Left lung (tissue), 10 donors: ENCODE data around the gene LGALS9. TPM values are rescaled to one million over a fixed set of nuclear protein-coding genes. Genes with fewer than 3 reads are reported as not detected.

Experiments
- ATAC-seq: fragments of 200-7000 bp; cut with Tn5 transposase; one replicate; pipeline ENCODE4 v1.9.1; 2020; ENCODE audit warnings: moderate library complexity
- DNase-seq, 4 donors: peaks; one replicate each; pipeline ENCODE4 v3.0.0-alpha.2; 2013 to 2020
- H3K27ac ChIP-seq, 2 donors: fragments of 200-600 bp; sonication (generic) in 1 of 2; one replicate each; pipeline versions ENCODE4 v1.5.0 to v1.8.0; 2020 to 2021
- H3K27me3 ChIP-seq, 2 donors: fragments of 200-600 bp; sonication (generic) in 1 of 2; one replicate each; pipeline versions ENCODE4 v1.5.0 to v1.8.0; 2020 to 2021
- H3K36me3 ChIP-seq, 2 donors: fragments of 200-600 bp; sonication (generic) in 1 of 2; one replicate each; pipeline versions ENCODE4 v1.5.0 to v1.8.0; 2020 to 2021
- H3K4me1 ChIP-seq, 2 donors: fragments of 200-600 bp; one replicate each; pipeline ENCODE4 v1.8.0; 2021
- H3K4me3 ChIP-seq, 2 donors: fragments of 200-600 bp; sonication (generic) in 1 of 2; one replicate each; pipeline versions ENCODE4 v1.5.0 to v1.8.0; 2020 to 2021; ENCODE audit warnings: mild to moderate bottlenecking in 1 of 2
- H3K9me3 ChIP-seq, 2 donors: fragments of 200-600 bp; sonication (generic) in 1 of 2; one replicate each; pipeline versions ENCODE4 v1.5.0 to v1.8.0; 2020 to 2021
- intact Hi-C, 2 donors: fragments of 100-400 bp; cut with DNase I; formaldehyde crosslinking; loops; one replicate each; pipeline versions ENCODE4 v1.11.2 to v1.14.2; 2022
- polyA plus RNA-seq, 6 donors: library from polyadenylated mRNA; unstranded; fragments of 120-200 nt; gene quantifications; one replicate each; pipeline ENCODE4 v1.2.1, GENCODE V29; 2013; ENCODE audit not compliant: insufficient read length in 6 of 6
- total RNA-seq, 2 donors: library from RNA; stranded (reverse); fragmentation: NEBNext Ultra II Directional; extraction: Animal tissue kit (Norgen Biotek cat#: 25700); gene quantifications; one replicate each; pipeline ENCODE4 v1.2.1, GENCODE V29; 2021
- TF ChIP-seq, protein P1 (sequence below), 2 donors: fragments of 200-600 bp; sonication (generic) in 1 of 2; IDR thresholded peaks; one replicate each; pipeline versions ENCODE4 v1.5.0 to v1.8.0; 2021; ENCODE audit warnings: antibody characterized with exemption in 2 of 2
- donor health status: DM: no; HTN: yes; CAD: no.
- donor health status: DM: no; HTN: no; CAD: no.

The LGALS9 gene
- total and polyA plus RNA-seq, 8 donors: 18.1 to 149 (median 23.4) TPM

DNA sequence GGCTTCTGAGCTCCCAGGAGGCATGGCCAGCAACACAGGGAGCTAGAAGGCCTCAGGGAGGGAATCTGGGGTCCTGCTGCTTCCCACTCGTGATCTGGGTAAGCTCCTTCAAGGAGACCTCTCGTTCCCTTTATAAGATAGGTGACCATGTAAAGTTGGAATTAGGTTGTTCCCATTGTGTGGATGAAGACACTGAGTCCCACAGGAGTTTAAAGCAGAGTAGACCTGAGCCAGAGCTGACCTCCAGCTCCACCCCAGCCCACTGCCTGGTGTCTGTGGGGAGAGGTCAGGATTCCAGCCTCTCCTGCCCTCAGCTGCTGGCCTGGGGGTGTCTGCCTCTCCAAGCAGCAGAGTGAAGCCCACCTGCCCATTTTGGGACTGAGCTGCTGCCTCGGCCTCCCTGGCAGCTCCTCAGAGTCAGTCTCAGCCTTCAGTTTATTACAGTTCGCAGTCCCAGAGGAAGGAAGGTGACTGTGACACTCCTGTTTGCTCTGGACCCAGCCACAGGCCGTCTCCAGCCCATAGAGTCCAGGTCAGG, 33.1 kb upstream of the LGALS9 start:
- Histone ChIP-seq H3K27ac (no peak overlapping the region), H3K4me3 (no peak overlapping the region), H3K36me3 (peaks cover 0 to 66% of the 10 kb centered on the region in 2 donors), H3K9me3 (no peaks in the 10 kb centered on the region), H3K27me3 (no peaks in the 10 kb centered on the region), H3K4me1 (peaks cover 0 to 10% of the 10 kb centered on the region in 2 donors)
- DNase-seq: no peak
- TF ChIP-seq, protein P1, sequence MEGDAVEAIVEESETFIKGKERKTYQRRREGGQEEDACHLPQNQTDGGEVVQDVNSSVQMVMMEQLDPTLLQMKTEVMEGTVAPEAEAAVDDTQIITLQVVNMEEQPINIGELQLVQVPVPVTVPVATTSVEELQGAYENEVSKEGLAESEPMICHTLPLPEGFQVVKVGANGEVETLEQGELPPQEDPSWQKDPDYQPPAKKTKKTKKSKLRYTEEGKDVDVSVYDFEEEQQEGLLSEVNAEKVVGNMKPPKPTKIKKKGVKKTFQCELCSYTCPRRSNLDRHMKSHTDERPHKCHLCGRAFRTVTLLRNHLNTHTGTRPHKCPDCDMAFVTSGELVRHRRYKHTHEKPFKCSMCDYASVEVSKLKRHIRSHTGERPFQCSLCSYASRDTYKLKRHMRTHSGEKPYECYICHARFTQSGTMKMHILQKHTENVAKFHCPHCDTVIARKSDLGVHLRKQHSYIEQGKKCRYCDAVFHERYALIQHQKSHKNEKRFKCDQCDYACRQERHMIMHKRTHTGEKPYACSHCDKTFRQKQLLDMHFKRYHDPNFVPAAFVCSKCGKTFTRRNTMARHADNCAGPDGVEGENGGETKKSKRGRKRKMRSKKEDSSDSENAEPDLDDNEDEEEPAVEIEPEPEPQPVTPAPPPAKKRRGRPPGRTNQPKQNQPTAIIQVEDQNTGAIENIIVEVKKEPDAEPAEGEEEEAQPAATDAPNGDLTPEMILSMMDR (IDR thresholded peaks at IDR 0.05): no peak
- intact Hi-C loops: loop anchor here in 1 of 2 donors (10.0 kb wide), 1 partner anchor 143 kb away; the partner anchor contains the start of gene KSR1
- no peak for ATAC-seq

DNA sequence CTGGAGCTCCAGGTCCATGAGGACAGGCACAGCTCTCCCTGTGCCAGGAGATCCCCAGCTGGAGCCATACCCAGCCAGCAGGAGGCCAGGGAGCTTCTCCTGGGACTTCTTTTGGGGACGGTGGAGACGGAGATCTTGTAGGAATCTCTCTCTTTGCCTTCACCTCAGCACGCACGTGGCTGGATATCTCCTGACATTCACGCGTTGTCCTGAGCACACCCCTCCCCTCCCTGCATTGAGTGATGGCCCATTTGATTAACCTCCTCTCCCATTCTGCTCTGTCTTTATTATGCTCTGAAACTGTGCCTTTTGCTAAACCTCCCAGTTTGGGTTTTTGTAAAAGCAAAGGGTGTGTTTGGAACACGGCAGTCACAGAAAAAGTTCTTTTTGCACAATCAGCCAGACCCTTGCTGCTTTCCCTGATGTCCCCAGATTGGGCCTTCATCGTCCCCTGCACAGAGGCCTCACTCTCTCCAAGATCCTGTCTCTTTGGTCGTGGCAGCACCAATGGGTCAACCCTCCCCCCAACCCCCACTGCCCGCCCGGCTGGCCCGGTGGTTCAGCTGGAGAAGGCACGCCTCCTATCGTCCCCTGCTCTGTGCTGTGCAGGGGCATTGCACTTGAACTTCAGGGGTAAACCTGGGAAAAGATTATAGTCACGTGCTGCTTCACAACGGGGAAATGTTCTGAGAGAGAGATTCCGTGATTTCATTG, 32.5 kb upstream of the LGALS9 start:
- Histone ChIP-seq H3K4me3 (no peak overlapping the region), H3K9me3 (no peaks in the 10 kb centered on the region), H3K27ac (no peak overlapping the region), H3K36me3 (peaks cover 0 to 60% of the 10 kb centered on the region in 2 donors), H3K4me1 (peaks cover 0 to 10% of the 10 kb centered on the region in 2 donors), H3K27me3 (no peaks in the 10 kb centered on the region)
- no peak for DNase-seq
- TF ChIP-seq, protein P1 (IDR thresholded peaks at IDR 0.05): no peak
- intact Hi-C loops: loop anchor here in 1 of 2 donors (10.0 kb wide), 1 partner anchor 144 kb away; the partner anchor contains the start of gene KSR1
- no peak for ATAC-seq

DNA sequence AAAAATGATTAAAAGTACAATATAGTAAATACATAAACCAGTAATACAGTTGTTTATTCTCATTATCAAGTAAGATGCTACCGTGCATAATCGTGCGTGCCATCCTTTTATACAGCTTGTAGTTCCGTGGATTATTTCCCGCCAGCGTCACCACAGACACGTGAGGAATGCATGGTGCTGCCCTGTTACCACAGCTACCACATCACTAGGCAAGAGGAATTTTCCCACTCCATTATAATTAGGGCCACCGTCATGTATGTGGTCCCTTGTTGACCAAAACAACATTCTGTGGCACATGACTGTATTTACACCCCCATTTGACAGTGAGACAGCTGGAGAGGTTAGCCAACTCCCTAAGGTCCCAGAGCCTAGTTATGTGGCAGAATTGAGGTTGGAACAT, 30.5 kb upstream of the LGALS9 start:
- intact Hi-C loops: loop anchor here in 1 of 2 donors (5.0 kb wide), 3 partner anchors 47 to 363 kb away; no protein-coding TSS in a partner anchor

DNA sequence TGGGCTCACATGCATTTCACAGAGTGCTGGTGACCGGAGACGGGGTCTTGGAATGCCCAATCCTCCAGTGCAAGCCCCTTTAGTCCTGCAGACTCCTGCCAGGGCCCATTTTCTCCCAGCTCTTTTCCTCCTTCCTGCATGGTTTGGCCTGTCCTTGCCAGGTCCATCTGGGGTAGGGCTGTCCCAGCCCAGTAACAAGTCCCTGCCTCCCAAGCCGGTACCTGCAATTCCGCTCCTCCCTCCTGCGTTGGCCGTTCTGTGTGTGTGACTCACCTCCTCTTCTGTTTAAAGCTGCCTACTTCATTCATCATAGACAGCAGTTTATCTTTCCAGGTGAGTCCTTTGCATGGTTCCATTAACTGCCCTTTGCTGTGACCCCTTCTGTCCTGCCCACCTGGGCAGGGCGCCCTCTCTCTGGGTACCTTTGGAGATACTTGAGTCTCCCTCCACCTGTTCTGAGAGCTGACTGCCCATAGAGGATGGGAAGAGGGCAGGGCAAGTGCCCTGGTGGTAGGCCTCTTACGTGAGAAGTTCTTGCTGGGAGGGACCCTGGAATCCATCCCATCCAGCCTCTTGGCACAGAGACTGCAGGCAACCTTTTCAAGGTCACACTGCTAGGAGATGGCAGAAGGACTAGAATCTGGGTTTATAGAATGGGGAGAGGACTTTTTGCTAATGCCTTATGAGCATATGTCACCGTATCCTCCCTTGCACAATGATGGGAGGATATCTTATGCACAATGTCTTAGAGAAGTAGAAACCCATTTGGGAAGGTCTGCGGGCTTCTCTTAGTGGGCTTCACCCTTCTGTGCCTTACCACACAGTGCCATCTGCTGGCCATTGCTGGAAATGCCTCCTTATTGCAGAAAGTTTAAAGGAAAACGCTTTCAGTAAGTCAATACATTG, 29.7 kb upstream of the LGALS9 start:
- peak; percentile 80 for ATAC-seq
- intact Hi-C loops: loop anchor here in 1 of 2 donors (5.0 kb wide), 3 partner anchors 46 to 364 kb away; no protein-coding TSS in a partner anchor
- TF ChIP-seq, protein P1 (IDR thresholded peaks at IDR 0.05): peak; percentile 83 to 90

More for the DNA sequence above, 30.5 kb upstream of the LGALS9 start:
- no peaks in the 10 kb centered on the region for H3K27me3 ChIP-seq
- H3K27ac ChIP-seq: no peak overlapping the region
- DNase-seq (no peak), ATAC-seq (no peak)
- TF ChIP-seq, protein P1 (IDR thresholded peaks at IDR 0.05): no peak
- peaks cover 0 to 63% of the 10 kb centered on the region in 2 donors for H3K36me3 ChIP-seq
- no peaks in the 10 kb centered on the region for H3K9me3 ChIP-seq
- H3K4me1 ChIP-seq: peaks cover 0 to 10% of the 10 kb centered on the region in 2 donors
- H3K4me3 ChIP-seq: no peak overlapping the region

More for the DNA sequence above, 29.7 kb upstream of the LGALS9 start:
- H3K4me1 ChIP-seq: peaks cover 0 to 10% of the 10 kb centered on the region in 2 donors
- DNase-seq: peak in 3 of 4 donors; percentile 69 to 88 (median 77)
- peaks cover 0 to 64% of the 10 kb centered on the region in 2 donors for H3K36me3 ChIP-seq
- no peak overlapping the region for H3K27ac ChIP-seq
- no peaks in the 10 kb centered on the region for H3K9me3 ChIP-seq
- no peaks in the 10 kb centered on the region for H3K27me3 ChIP-seq
- H3K4me3 ChIP-seq: no peak overlapping the region
